GM18519 (cell line): ENCODE data around the gene VSNL1.

ENCODE experiments used
- ATAC-seq: cut with Tn5 transposase; IDR thresholded peaks from one replicate; pipeline ENCODE4 v1.9.1; 2021; ENCODE audit warnings: mild to moderate bottlenecking, moderate library complexity; ENCODE audit not compliant: unreplicated experiment, low FRiP score

Gene VSNL1

DNA sequence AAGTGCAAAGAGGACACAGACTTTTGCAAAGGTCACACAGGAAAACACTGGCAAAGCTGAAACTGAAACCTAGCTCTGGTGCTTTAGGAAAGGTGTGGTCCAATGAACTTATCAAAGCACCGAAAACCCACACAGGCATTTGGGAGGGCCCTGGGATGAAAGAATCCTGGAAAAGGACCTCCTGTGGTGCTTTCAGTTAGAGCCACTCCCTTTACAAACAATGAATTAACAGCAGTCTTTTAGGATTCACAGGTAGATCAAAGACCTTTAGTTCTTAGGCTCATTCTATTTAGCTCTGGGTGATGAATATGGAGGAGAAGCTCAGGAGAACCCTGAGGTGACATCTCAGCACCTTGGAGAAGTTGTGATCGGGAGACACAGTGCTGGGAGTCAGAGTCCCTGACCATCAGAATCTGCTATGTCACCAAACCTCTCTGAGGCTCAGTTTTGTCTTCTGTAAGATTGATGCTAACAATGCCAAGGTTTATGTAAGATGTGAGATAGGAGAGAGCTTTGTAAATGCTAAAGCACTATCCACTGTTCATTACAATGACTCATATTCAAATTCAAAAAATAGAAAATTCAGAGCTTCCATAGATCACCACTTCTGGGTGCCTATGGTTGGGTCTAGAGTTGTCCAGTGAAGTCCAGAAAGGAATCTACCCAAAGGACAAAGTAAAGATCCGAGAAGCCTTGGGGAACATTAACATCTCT lies 39.3 kb downstream of the VSNL1 start:
- no peak for ATAC-seq

DNA sequence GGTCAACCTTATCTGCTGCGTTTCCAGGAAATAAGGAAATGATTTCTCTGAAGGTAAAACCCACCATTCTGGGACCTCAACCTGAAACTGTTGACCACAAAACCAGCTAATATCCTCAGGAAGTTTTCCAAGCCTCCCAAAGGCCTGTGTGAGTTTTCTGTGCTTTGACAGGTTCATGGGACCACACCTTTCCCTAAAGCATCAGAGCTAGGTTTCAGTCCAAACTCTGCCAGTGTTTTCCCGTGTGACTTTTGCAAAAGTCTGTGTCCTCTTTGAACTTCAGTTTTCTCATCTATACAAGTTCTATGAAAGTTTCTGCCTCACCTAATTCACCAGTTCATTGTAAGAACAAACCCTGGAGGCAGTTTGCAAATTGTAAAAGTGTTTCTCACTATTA lies 39.8 kb downstream of the VSNL1 start:
- ATAC-seq = no peak

DNA sequence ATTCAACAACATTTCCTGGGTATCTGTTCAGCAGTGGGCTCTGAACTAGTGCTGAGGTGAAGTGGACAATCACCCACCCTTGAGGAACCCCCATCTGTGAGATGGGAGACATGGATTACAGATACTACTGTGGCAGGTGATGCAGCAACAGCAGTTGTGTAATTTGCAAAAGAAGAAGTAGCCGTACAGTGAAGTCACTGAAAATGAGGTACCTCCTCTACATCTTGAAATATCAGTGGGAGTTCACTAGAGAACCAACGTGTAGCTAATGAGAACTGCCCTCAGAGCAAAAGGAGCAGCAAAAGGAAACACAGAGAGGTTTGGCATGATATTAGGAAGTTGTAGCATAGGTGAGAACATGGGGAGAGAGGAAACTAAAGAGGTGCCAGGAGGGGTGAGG lies 41.3 kb downstream of the VSNL1 start:
- ATAC-seq = no peak

DNA sequence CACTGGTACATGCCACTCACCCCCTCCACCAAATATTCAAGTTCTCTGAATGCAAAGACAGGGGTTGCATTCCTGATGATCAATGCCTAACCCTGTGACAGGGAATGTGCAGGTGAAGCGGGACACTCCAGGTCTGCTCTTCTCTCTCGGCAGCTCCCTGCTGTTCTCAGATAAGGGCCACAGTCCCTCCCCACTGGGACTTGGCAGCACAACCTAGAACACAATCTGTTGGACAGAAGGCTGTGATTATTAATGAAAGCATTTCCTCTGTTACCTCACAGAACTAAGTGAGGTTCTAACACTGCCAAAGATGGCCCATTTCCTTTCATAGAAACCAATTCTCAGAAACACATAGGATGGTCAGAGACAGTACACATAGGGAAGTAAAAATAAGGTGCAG lies 42.7 kb downstream of the VSNL1 start:
- no peak for ATAC-seq

DNA sequence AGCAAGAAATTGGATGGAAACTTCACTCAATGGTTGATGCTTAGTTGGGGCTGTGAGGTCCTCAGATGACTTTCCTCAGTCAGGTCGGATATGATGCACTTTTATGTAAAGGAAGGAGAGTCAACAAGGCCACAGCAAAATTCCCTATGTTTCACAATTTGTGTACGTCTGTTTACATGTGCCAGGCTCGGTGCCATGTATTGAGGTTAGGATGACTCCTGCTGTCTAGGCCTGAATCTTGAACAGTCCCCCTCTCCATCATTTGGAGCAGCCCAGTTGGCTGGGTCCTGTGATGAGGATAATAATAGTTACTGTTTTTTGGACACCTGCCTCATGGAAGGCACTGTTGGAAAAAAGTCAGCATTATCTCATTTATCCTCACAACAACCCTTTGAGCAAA lies 43.1 kb downstream of the VSNL1 start:
- ATAC-seq = no peak

GRCh38 chr2:17584689-17585088 lies 44.2 kb downstream of the VSNL1 start:
- no peak for ATAC-seq

DNA sequence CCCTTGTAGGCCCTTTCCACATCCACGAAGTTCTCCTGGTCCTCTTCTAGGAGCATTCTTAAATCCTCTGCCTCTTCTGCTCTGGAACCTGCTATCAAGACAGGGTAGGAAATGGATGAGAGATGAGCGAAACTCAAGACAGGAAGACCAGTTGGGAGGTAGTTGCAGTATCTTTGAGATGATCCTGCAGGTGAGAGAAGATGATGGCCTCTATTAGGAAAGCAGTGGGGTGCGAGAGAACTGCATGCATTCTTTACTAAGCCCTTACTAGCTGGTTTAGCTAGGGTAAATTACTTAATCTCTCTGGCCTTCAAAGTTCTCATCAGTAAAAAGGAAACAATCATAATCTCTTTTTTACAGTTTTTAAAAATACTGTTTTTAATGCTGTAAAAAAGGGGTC lies 47.0 kb downstream of the VSNL1 start:
- ATAC-seq = no peak

- no peak for ATAC-seq
Observed at GRCh38 chr2:17588031-17588430, 47.5 kb downstream of the VSNL1 start.

- no peak for ATAC-seq
Observed at GRCh38 chr2:17589406-17590035, 49.0 kb downstream of the VSNL1 start.

- no peak for ATAC-seq
Observed at GRCh38 chr2:17590342-17590911, 49.9 kb downstream of the VSNL1 start.

GRCh38 chr2:17591846-17592245 lies 51.4 kb downstream of the VSNL1 start:
- no peak for ATAC-seq

DNA sequence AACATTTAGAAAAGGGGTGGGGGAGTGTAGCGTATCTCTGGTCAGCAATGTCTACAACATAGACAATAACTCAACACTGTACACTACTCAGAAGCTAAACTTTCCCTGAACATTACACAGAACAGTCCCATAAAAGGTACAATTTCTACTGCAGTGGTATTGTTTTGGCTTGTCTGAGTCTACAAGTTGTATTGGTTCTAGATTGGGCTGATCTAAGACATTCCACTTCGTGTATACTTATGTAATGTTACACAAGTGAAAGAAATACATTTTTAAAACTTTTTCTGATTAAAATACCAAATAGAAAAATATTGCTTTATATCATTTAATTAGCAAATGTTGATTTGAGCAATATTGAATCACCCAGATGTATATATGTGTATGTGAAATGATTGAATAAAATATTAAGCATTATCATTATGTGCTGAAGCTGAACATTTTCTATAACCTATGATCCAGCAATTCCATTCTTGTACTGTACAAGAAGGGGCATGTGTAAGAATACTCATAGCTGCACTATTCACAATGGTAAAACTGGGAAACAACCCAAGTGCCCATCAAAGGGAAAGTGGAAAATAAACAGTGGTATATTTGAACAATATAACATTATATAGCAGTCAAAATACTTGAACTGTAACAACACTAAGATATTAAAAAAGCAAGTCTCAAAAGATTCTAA lies 52.4 kb downstream of the VSNL1 start:
- ATAC-seq = no peak

DNA sequence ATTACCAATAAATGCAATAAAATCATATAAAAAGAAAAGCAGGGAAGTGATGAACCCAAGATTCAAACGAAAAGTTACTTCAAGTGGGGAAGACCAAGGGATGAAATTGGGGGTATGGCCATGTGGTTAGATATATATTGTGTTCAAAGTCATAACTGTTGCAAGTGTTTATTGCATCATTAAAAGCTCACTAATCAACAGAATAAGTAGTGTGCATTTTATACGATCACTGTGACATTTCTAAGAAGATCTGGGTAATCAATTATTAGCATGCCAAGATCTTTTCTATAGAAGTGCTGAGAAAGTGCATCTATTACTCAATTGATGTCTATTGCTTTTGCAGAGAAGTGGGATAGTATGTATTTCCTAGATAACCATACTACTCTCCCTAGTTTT lies 52.9 kb downstream of the VSNL1 start:
- ATAC-seq = no peak

- ATAC-seq = no peak
Observed at GRCh38 chr2:17593841-17594491, 53.5 kb downstream of the VSNL1 start.

DNA sequence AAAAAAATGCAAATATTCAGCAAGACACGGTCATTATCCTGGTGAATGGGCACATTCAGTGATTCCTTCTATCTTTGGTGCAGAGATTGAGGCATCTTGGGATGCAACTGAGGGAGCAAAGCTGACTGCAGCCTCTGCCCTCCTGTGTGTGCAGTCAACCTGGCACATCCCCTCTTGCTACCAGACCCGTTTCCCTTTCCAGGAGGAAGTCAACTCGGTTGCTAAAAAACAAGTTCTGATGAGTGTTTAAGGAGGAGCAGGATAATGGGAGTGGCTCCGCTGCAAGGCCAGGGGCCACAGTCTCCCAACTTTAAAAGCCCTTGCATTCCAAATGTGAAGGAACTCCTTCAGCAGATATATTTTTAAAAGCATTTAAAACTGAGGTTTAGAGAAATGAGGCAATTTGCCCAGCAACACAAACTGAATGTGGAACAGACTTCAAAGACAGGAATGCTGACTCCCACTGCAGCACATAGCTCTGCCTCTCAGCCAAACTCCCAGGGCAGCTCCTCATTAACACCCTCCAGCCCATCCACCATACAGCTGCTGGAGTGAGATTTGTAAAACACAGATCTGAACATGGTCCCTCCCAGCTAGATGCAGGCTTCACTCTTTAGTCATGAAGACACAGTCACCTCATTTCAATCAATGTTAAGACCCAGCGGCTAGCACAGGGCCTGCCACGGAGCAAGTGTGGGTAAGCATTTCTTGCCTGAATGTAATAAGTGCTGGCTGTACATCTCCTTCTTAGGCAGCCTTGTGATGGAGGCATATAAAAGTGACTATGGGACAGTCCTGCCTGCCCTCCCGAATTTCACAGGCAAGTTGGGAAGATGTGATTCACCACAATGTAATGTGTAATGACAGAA lies 54.3 kb downstream of the VSNL1 start:
- ATAC-seq = no peak

DNA sequence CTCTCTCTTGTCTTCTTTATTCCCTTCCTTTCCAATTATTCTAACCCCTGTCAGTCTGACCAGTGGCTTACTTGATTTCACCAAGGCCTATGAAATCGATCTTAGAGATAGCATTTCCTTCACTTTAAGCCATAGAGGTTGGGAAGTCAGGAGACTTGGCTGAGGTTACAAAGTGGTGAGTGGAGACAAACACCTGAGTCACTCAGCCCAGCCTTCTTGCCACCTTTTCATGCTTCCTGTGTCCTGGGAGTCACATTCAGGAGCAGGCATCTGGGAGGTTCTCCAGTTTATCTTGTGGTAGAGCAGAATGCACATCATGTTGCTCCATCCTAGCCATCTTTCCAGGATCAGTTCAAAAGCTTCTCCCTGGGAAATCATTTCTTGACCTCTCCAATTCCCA lies 59.1 kb downstream of the VSNL1 start:
- ATAC-seq = no peak

DNA sequence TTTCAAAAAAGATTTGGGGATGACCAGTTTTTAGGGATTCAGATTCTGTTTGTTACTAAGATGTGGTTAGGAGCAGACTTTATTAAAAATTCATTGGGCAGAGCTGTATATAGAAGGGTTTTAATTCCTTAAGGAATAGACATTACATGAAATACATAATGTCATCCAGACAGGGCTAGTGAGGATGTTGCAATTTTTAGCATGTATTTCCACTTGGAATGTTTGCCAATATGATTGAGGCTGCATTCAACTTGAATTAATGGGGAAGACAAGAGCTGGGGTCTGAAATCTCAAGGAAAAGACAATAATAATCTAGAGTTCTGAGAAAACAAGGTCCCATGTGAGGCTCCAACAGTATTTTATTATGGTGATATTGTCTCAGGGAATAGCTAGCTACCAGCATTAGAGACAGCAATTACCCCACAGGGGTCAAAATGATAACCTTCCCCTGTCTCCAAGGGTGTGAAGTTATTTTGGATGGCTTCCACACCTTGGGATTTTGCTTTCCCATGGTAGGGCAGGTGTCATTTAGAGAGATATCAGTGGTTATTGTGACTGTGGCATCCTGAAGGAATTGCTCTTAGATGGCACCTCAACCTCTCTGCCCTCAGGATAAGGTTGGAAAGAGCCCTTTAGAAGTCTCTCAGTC lies 60.2 kb downstream of the VSNL1 start:
- no peak for ATAC-seq

DNA sequence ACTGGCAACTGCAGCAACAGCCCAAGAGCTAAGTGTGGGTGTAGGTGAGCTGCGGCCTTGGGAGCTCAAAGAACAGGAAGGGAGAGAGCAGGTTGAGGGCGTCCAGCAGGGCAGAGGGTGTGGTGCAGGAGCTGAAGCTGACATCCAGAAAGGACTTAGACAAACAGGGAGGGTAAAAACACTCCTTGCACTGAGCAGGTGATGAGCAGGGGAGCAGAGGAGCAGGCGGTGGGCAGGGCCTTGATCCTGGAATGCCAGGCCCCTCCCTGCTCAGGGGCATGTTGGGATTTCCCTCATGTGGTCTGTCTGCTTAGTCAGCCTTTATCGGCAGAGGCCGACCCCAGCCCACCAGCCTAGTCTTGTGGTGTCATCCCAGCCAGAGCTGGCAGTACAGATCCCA lies 63.6 kb downstream of the VSNL1 start:
- no peak for ATAC-seq

GRCh38 chr2:17605696-17606095 lies 65.2 kb downstream of the VSNL1 start:
- ATAC-seq = no peak

DNA sequence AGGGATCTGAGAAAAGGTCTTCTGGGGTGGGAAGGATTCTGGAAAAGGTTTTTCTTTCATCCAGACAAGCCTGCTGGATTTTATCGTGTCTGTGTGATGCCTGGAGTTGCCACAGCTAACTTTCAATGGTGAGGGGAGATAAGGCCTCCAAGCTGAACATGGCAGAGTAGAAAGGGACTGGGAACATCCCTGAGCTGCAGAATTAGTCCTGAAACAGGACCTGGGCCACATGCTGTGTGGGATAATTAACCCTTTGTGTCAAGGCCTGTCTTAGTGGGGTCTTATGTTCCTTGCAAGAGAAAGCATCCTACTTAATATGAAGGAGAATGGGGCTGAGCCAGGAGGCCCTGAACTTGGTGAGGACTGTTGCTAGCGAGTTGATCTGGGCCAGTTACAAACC lies 66.4 kb downstream of the VSNL1 start:
- no peak for ATAC-seq
